Ishikawa (cell line): Measurements from ENCODE around the gene GRAMD1B.

Experiments
- EGR1 ChIP-seq: IDR thresholded peaks from 2 replicates; pipeline ENCODE4 v1.6.1; 2012
- RAD21 ChIP-seq: IDR thresholded peaks from 2 replicates; pipeline ENCODE4 v1.6.1; 2012; ENCODE audit warnings: low read depth
- YY1 ChIP-seq: IDR thresholded peaks from 2 replicates; pipeline ENCODE4 v1.6.1; 2012; ENCODE audit warnings: low read depth
- ZBTB7A ChIP-seq: IDR thresholded peaks from 2 replicates; pipeline ENCODE4 v1.6.1; 2012; ENCODE audit warnings: low read depth
- TF ChIP-seq, protein P1 (sequence below): IDR thresholded peaks from 2 replicates; pipeline ENCODE4 v1.6.1; 2012; ENCODE audit warnings: low read depth, mild to moderate bottlenecking
- TF ChIP-seq, protein P2 (sequence below): IDR thresholded peaks from 2 replicates; pipeline ENCODE4 v1.6.1; 2012
- TF ChIP-seq, protein P3 (sequence below): IDR thresholded peaks from 2 replicates; pipeline ENCODE4 v1.6.1; 2012

- TF ChIP-seq EGR1: no peak
- TF ChIP-seq, protein P1, sequence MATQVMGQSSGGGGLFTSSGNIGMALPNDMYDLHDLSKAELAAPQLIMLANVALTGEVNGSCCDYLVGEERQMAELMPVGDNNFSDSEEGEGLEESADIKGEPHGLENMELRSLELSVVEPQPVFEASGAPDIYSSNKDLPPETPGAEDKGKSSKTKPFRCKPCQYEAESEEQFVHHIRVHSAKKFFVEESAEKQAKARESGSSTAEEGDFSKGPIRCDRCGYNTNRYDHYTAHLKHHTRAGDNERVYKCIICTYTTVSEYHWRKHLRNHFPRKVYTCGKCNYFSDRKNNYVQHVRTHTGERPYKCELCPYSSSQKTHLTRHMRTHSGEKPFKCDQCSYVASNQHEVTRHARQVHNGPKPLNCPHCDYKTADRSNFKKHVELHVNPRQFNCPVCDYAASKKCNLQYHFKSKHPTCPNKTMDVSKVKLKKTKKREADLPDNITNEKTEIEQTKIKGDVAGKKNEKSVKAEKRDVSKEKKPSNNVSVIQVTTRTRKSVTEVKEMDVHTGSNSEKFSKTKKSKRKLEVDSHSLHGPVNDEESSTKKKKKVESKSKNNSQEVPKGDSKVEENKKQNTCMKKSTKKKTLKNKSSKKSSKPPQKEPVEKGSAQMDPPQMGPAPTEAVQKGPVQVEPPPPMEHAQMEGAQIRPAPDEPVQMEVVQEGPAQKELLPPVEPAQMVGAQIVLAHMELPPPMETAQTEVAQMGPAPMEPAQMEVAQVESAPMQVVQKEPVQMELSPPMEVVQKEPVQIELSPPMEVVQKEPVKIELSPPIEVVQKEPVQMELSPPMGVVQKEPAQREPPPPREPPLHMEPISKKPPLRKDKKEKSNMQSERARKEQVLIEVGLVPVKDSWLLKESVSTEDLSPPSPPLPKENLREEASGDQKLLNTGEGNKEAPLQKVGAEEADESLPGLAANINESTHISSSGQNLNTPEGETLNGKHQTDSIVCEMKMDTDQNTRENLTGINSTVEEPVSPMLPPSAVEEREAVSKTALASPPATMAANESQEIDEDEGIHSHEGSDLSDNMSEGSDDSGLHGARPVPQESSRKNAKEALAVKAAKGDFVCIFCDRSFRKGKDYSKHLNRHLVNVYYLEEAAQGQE: no peak
- TF ChIP-seq YY1: no peak
- TF ChIP-seq, protein P2, sequence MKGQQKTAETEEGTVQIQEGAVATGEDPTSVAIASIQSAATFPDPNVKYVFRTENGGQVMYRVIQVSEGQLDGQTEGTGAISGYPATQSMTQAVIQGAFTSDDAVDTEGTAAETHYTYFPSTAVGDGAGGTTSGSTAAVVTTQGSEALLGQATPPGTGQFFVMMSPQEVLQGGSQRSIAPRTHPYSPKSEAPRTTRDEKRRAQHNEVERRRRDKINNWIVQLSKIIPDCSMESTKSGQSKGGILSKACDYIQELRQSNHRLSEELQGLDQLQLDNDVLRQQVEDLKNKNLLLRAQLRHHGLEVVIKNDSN: no peak
- TF ChIP-seq, protein P3, sequence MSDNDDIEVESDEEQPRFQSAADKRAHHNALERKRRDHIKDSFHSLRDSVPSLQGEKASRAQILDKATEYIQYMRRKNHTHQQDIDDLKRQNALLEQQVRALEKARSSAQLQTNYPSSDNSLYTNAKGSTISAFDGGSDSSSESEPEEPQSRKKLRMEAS: no peak
- TF ChIP-seq RAD21: no peak
- no peak for TF ChIP-seq ZBTB7A
Measured at GRCh38 chr11:123545726-123546270, 115.7 kb downstream of the GRAMD1B start.
